ENCODE measurements around the gene CEMIP. TPM values are rescaled to one million over a fixed set of nuclear protein-coding genes. Genes with fewer than 3 reads are reported as not detected.

The CEMIP gene
- total RNA-seq, 1 experiment from 2014 or later = 3.5 TPM

DNA sequence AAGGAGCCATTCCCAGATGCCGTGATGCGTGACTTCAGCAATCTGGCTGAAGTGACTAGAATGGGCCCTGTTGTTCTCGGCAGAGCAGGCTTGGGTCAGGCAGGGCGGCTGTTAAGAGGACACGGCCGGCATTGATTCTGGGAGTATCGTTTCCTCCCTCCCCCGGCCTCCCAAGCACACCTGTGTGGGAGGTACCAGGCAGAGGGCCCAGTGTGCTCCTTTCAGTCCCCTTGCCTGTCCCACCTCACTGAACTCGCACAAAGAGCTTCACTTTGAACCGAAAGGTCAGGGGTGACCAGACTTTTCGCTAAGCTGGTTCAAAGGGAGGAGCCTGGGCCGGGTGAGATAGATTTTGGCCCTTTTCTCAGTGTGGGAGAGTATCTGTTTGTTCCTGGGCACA is 92.7 kb downstream of the CEMIP start:
- Histone ChIP-seq H3K4me1 (ENCODE audit: control insufficient read depth in 1 of 2, insufficient read depth in 2 of 2, low read length in 2 of 2) (no peaks in the 10 kb centered on the region), H3K27ac (ENCODE audit: low read depth, low read length) (no peak overlapping the region), H3K79me2 (ENCODE audit: insufficient read depth, low read length) (no peaks in the 10 kb centered on the region), H4K20me1 (ENCODE audit: insufficient read depth) (no peaks in the 10 kb centered on the region), H3K9me3 (ENCODE audit: control insufficient read depth in 1 of 2, insufficient read depth in 1 of 2, low read depth in 1 of 2, low read length in 2 of 2) (no peaks in the 10 kb centered on the region), H3K9ac (ENCODE audit: low read length) (no peak overlapping the region), H3K4me2 (ENCODE audit: low read length) (no peak overlapping the region), H2AFZ (ENCODE audit: low read depth, low read length, poor library complexity, severe bottlenecking) (no peak overlapping the region), H3K9me2 (ENCODE audit: insufficient read depth) (no peaks in the 10 kb centered on the region), H3K4me3 (replicated peaks in 1 of 2; ENCODE audit: low read depth in 1 of 2, low read length in 2 of 2) (no peak overlapping the region), H3K36me3 (ENCODE audit: control insufficient read depth in 1 of 2, insufficient read depth in 2 of 2, low read length in 2 of 2) (no peaks in the 10 kb centered on the region), H3K27me3 (ENCODE audit: insufficient read depth, low read length) (no peaks in the 10 kb centered on the region)
- ATAC-seq (no peak), DNase-seq (ENCODE audit: low read depth, low spot score) (no peak)
- intact Hi-C loops (cut with micrococcal nuclease) = no loop called here
- ChIA-PET CTCF (no interaction called here), RAD21 (ENCODE audit: low non-redundant PET in 1 of 2, low total read pairs in 2 of 2, uncharacterized antibody in 2 of 2, unreplicated experiment in 2 of 2) (no interaction called here), POLR2A (no interaction called here)
- BruUV-seq (replicated peaks) = no TSS peak
- TF ChIP-seq EGR1 (IDR thresholded peaks at IDR 0.05; ENCODE audit: low read depth) (no peak), ELF1 (IDR thresholded peaks at IDR 0.05; ENCODE audit: borderline replicate concordance, low read depth) (no peak), CBX3 (IDR thresholded peaks at IDR 0.05; ENCODE audit: low read depth) (no peak), POLR2AphosphoS5 (IDR thresholded peaks at IDR 0.05; ENCODE audit: low read depth, low read length) (no peak), ZFX (IDR thresholded peaks at IDR 0.05) (no peak), TCF7L2 (IDR thresholded peaks at IDR 0.05; ENCODE audit: borderline replicate concordance, extremely low read depth, insufficient read depth, insufficient read length) (no peak), ZNF274 (IDR thresholded peaks at IDR 0.05; ENCODE audit: low read depth, low read length) (no peak), CEBPB (IDR thresholded peaks at IDR 0.05; ENCODE audit: low read depth) (no peak), EZH2 (IDR thresholded peaks at IDR 0.05) (no peak), EZH2phosphoT487 (IDR thresholded peaks at IDR 0.05; ENCODE audit: borderline replicate concordance) (no peak), YY1 (IDR thresholded peaks at IDR 0.05; ENCODE audit: extremely low read depth, insufficient replicate concordance, low read depth, low read length) (no peak), FOSL1 (IDR thresholded peaks at IDR 0.05; ENCODE audit: low read depth) (no peak)
- TF ChIP-seq, protein P1, sequence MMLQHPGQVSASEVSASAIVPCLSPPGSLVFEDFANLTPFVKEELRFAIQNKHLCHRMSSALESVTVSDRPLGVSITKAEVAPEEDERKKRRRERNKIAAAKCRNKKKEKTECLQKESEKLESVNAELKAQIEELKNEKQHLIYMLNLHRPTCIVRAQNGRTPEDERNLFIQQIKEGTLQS (IDR thresholded peaks at IDR 0.05) = no peak
- TF ChIP-seq, protein P2, sequence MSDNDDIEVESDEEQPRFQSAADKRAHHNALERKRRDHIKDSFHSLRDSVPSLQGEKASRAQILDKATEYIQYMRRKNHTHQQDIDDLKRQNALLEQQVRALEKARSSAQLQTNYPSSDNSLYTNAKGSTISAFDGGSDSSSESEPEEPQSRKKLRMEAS (IDR thresholded peaks at IDR 0.05) = no peak
- TF ChIP-seq, protein P3, sequence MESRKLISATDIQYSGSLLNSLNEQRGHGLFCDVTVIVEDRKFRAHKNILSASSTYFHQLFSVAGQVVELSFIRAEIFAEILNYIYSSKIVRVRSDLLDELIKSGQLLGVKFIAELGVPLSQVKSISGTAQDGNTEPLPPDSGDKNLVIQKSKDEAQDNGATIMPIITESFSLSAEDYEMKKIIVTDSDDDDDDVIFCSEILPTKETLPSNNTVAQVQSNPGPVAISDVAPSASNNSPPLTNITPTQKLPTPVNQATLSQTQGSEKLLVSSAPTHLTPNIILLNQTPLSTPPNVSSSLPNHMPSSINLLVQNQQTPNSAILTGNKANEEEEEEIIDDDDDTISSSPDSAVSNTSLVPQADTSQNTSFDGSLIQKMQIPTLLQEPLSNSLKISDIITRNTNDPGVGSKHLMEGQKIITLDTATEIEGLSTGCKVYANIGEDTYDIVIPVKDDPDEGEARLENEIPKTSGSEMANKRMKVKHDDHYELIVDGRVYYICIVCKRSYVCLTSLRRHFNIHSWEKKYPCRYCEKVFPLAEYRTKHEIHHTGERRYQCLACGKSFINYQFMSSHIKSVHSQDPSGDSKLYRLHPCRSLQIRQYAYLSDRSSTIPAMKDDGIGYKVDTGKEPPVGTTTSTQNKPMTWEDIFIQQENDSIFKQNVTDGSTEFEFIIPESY (IDR thresholded peaks at IDR 0.05; ENCODE audit: extremely low read depth, insufficient replicate concordance, low read length) = no peak
- TF ChIP-seq, protein P4, sequence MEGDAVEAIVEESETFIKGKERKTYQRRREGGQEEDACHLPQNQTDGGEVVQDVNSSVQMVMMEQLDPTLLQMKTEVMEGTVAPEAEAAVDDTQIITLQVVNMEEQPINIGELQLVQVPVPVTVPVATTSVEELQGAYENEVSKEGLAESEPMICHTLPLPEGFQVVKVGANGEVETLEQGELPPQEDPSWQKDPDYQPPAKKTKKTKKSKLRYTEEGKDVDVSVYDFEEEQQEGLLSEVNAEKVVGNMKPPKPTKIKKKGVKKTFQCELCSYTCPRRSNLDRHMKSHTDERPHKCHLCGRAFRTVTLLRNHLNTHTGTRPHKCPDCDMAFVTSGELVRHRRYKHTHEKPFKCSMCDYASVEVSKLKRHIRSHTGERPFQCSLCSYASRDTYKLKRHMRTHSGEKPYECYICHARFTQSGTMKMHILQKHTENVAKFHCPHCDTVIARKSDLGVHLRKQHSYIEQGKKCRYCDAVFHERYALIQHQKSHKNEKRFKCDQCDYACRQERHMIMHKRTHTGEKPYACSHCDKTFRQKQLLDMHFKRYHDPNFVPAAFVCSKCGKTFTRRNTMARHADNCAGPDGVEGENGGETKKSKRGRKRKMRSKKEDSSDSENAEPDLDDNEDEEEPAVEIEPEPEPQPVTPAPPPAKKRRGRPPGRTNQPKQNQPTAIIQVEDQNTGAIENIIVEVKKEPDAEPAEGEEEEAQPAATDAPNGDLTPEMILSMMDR (IDR thresholded peaks at IDR 0.05 in 2 of 3, conservative IDR thresholded peaks at IDR 0.05 in 1 of 3; ENCODE audit: borderline replicate concordance in 1 of 3, insufficient read depth in 1 of 3, low read depth in 2 of 3, low read length in 2 of 3) = no peak

Data from HCT116 (cell line).